ENCODE data around the gene SEPSECS. TPM values are rescaled to one million over a fixed set of nuclear protein-coding genes. Genes with fewer than 3 reads are reported as not detected.

Gene SEPSECS
- total and polyA plus RNA-seq, 2 of the 13 experiments (the other 11 are each of a cell fraction or from before 2014, with no cell fraction given), result 9.4 to 14.3 TPM

DNA sequence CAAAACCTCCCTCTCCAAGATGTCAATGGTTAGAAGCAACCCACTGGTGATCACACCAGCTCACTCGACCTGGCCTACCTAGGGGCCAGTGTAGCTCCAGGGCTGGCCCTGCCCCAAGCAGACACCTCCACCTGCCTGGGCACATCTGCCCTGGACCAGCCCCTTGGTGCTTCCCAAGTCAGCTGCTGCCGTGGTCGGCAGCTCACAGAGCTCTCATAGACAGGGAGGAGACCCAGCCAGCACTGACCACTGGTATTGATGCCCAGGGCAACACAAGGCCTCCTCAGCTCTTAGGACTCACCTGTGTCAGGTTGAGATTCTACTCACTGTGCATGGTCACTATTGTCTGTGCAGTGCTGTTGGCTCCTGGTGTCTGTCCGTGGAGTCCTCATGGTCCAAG is 51.7 kb downstream of the SEPSECS start:
- H3K4me2 ChIP-seq (ENCODE audit: low read depth, low read length), result peak overlapping the region; percentile 57
- no CpG with 5 or more reads among the region's 4 CpGs for WGBS (ENCODE audit: low lambda C conversion rate)
- no peak overlapping the region; a peak in 1 of 6 replicates for H3K4me3 ChIP-seq (replicated peaks in 1 of 3; ENCODE audit: insufficient read depth in 1 of 3, low read depth in 2 of 3, low read length in 3 of 3)
- no peaks in the 10 kb centered on the region for H3K36me3 ChIP-seq (replicated peaks in 1 of 2; ENCODE audit: control insufficient read depth in 1 of 2, insufficient read depth in 2 of 2, low read length in 2 of 2)
- H3K9ac ChIP-seq (ENCODE audit: insufficient read depth, low read depth, low read length), result no peak overlapping the region
- H2AFZ ChIP-seq (ENCODE audit: low read length), result no peak overlapping the region
- peak; percentile 14; the same call in 2 of the 3 replicates for ATAC-seq
- H3K27me3 ChIP-seq (ENCODE audit: control insufficient read depth in 1 of 2, insufficient read depth in 2 of 2, low read length in 2 of 2), result no peaks in the 10 kb centered on the region
- H3K9me3 ChIP-seq (ENCODE audit: low read length), result no peaks in the 10 kb centered on the region
- CTCF ChIA-PET (ENCODE audit: low intra/inter-chr PET ratio, low total read pairs), result no interaction called here
- DNase-seq (ENCODE audit: low spot score), result no peak
- intact Hi-C loops (cut with micrococcal nuclease; ENCODE audit: unreplicated experiment) (no loop called here), in situ Hi-C loops (cut with HindIII; ENCODE audit: extremely low pct_ligation_motif_present, low pct_unique_long_range_greater_than_20kb) (no loop called here)
- no peaks in the 10 kb centered on the region for H3K79me2 ChIP-seq (ENCODE audit: insufficient read depth, low read length)
- POLR2A ChIA-PET, result no interaction called here
- no peak overlapping the region for H3K27ac ChIP-seq (ENCODE audit: extremely low read length, insufficient read depth, low read length)
- no peak for TF ChIP-seq TSC22D2 (CRISPR knock-in tag; IDR thresholded peaks at IDR 0.05; ENCODE audit: borderline replicate concordance)
- no peak for TF ChIP-seq YEATS2 (CRISPR knock-in tag; IDR thresholded peaks at IDR 0.05; ENCODE audit: borderline replicate concordance)
- TF ChIP-seq, protein P1, sequence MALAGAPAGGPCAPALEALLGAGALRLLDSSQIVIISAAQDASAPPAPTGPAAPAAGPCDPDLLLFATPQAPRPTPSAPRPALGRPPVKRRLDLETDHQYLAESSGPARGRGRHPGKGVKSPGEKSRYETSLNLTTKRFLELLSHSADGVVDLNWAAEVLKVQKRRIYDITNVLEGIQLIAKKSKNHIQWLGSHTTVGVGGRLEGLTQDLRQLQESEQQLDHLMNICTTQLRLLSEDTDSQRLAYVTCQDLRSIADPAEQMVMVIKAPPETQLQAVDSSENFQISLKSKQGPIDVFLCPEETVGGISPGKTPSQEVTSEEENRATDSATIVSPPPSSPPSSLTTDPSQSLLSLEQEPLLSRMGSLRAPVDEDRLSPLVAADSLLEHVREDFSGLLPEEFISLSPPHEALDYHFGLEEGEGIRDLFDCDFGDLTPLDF (CRISPR knock-in tag; IDR thresholded peaks at IDR 0.05), result no peak
- TF ChIP-seq, protein P2, sequence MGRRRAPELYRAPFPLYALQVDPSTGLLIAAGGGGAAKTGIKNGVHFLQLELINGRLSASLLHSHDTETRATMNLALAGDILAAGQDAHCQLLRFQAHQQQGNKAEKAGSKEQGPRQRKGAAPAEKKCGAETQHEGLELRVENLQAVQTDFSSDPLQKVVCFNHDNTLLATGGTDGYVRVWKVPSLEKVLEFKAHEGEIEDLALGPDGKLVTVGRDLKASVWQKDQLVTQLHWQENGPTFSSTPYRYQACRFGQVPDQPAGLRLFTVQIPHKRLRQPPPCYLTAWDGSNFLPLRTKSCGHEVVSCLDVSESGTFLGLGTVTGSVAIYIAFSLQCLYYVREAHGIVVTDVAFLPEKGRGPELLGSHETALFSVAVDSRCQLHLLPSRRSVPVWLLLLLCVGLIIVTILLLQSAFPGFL (CRISPR knock-in tag; IDR thresholded peaks at IDR 0.05), result no peak
- TF ChIP-seq SIN3A (IDR thresholded peaks at IDR 0.05; ENCODE audit: borderline replicate concordance, low read depth, low read length), result no peak
- TF ChIP-seq PHF5A (CRISPR knock-in tag; IDR thresholded peaks at IDR 0.05; ENCODE audit: low read depth, unreplicated experiment), result no peak
- no peaks in the 10 kb centered on the region for H4K20me1 ChIP-seq (ENCODE audit: insufficient read depth, low read length)
- FAIRE-seq, result no peak
- peaks cover 39% of the 10 kb centered on the region for H3K4me1 ChIP-seq (ENCODE audit: insufficient read depth, low read length)
- no TSS peak for BruUV-seq (replicated peaks)
